ENCODE measurements around the gene CYFIP2. TPM values are rescaled to one million over a fixed set of nuclear protein-coding genes. Genes with fewer than 3 reads are reported as not detected.

The CYFIP2 gene
- total and polyA plus RNA-seq, 2 experiments from 2014 or later, result 24.8 to 30.2 TPM

DNA sequence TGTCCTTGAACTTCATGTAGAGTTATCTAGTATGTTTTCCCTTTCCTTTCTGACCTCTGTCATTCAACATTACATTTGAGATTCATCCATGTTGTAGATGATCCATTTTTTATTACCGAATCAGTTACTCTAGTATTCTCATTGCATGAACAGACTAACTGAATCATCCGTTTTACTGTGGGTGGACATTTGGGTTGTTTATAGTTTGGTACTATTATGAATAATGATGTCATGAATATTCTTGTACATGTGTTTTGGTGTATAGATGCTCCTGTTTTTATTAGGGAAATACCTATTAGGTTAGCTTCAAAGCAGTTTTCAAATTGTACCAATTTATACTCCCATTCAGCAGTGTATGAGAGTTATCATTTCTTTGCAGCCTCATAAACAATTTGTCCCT, 99.8 kb downstream of the CYFIP2 start:
- 92% methylated on average over 2 of the region's 2 CpGs for WGBS (ENCODE audit: low lambda C conversion rate, missing lambda C conversion rate)
- Histone ChIP-seq H3K27ac (no peak overlapping the region), H3K4me1 (ENCODE audit: insufficient read depth) (peaks cover 3% of the 10 kb centered on the region)

DNA sequence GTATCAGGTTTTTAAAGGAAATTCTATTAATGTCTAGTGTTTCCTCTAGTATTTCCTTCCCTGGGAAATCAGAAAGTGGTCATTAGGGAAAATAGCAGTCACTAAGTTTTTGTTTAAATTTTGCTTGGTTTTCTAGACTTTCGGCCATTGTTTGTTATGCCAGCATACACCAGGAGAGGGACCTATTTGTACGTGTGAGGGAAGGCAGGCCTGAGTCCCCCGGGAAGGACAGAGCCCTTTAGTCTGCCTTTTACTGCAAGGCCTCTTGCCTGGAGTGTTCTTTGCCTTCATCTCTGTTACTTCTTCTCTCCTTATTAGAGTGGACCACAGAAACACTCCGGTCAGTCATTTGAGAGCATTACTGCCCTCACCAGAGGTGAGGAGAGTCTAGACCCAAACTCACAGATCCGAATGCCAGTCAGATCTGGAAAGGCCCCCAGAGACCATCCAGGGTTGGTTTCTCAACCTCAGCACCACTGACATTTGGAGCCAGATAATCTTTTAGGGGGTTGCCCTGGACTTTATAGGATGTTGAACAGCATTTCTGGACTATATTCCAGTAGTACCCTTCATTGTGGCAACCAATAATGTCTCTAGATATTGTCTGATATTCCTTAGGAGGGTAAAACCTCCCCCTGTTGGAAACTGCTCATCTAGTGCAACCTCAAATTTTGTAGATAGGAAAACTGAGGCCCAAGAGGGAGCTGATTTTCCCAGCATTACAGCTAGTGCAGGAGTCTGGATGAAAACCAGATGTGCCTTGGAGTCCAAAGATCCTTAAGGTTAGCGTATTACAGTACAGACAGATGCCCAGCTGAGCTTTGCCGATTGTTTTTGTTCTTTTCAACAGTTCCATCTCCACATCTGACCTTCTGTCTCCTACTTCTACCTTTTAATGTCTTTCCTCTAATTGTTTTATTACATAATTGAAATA, 101.1 kb downstream of the CYFIP2 start:
- H3K9me3 ChIP-seq (ENCODE audit: low read depth), result no peaks in the 10 kb centered on the region
- no peak overlapping the region for H3K4me3 ChIP-seq
- H3K79me2 ChIP-seq, result no peaks in the 10 kb centered on the region
- TF ChIP-seq EZH2phosphoT487 (IDR thresholded peaks at IDR 0.05; ENCODE audit: low read depth, severe bottlenecking, unreplicated experiment) (no peak), EZH2 (IDR thresholded peaks at IDR 0.05; ENCODE audit: borderline replicate concordance) (no peak)
- TF ChIP-seq, protein P1, sequence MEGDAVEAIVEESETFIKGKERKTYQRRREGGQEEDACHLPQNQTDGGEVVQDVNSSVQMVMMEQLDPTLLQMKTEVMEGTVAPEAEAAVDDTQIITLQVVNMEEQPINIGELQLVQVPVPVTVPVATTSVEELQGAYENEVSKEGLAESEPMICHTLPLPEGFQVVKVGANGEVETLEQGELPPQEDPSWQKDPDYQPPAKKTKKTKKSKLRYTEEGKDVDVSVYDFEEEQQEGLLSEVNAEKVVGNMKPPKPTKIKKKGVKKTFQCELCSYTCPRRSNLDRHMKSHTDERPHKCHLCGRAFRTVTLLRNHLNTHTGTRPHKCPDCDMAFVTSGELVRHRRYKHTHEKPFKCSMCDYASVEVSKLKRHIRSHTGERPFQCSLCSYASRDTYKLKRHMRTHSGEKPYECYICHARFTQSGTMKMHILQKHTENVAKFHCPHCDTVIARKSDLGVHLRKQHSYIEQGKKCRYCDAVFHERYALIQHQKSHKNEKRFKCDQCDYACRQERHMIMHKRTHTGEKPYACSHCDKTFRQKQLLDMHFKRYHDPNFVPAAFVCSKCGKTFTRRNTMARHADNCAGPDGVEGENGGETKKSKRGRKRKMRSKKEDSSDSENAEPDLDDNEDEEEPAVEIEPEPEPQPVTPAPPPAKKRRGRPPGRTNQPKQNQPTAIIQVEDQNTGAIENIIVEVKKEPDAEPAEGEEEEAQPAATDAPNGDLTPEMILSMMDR (IDR thresholded peaks at IDR 0.05; ENCODE audit: poor library complexity), result peak; percentile 59
- no peaks in the 10 kb centered on the region for H4K20me1 ChIP-seq (ENCODE audit: insufficient read depth, poor library complexity, severe bottlenecking)
- no peaks in the 10 kb centered on the region for H3K36me3 ChIP-seq (replicated peaks; ENCODE audit: insufficient read depth, low read depth)
- H3K9me2 ChIP-seq (replicated peaks; ENCODE audit: insufficient read depth), result no peaks in the 10 kb centered on the region
- peaks cover 15% of the 10 kb centered on the region for H3K4me1 ChIP-seq (ENCODE audit: insufficient read depth)
- DNase-seq (ENCODE audit: low spot score), result peak; percentile 63
- no peak overlapping the region for H3K4me2 ChIP-seq
- H3K27me3 ChIP-seq, result no peaks in the 10 kb centered on the region
- peak overlapping the region; percentile 30 for H3K27ac ChIP-seq
- WGBS (ENCODE audit: low lambda C conversion rate, missing lambda C conversion rate), result 48% methylated on average over 7 of the region's 7 CpGs
- H2AFZ ChIP-seq, result peak overlapping the region; percentile 5

More for the DNA sequence above, 99.8 kb downstream of the CYFIP2 start:
- H3K27me3 ChIP-seq, result no peaks in the 10 kb centered on the region
- no peaks in the 10 kb centered on the region for H3K36me3 ChIP-seq (replicated peaks; ENCODE audit: insufficient read depth, low read depth)
- H3K4me3 ChIP-seq, result no peak overlapping the region
- no peaks in the 10 kb centered on the region for H3K79me2 ChIP-seq
- no peak for TF ChIP-seq EZH2 (IDR thresholded peaks at IDR 0.05; ENCODE audit: borderline replicate concordance)
- no peak for TF ChIP-seq EZH2phosphoT487 (IDR thresholded peaks at IDR 0.05; ENCODE audit: low read depth, severe bottlenecking, unreplicated experiment)
- TF ChIP-seq, protein P1 (IDR thresholded peaks at IDR 0.05; ENCODE audit: poor library complexity), result no peak
- H3K4me2 ChIP-seq, result no peak overlapping the region
- no peak overlapping the region for H2AFZ ChIP-seq
- no peaks in the 10 kb centered on the region for H3K9me3 ChIP-seq (ENCODE audit: low read depth)
- H3K9me2 ChIP-seq (replicated peaks; ENCODE audit: insufficient read depth), result no peaks in the 10 kb centered on the region
- DNase-seq (ENCODE audit: low spot score), result no peak
- H4K20me1 ChIP-seq (ENCODE audit: insufficient read depth, poor library complexity, severe bottlenecking), result no peaks in the 10 kb centered on the region

- Histone ChIP-seq H3K27me3 (no peaks in the 10 kb centered on the region), H3K4me2 (no peak overlapping the region), H3K9me2 (replicated peaks; ENCODE audit: insufficient read depth) (no peaks in the 10 kb centered on the region), H3K9me3 (ENCODE audit: low read depth) (no peaks in the 10 kb centered on the region), H3K27ac (no peak overlapping the region), H3K36me3 (replicated peaks; ENCODE audit: insufficient read depth, low read depth) (no peaks in the 10 kb centered on the region), H3K4me1 (ENCODE audit: insufficient read depth) (peaks cover 15% of the 10 kb centered on the region), H4K20me1 (ENCODE audit: insufficient read depth, poor library complexity, severe bottlenecking) (no peaks in the 10 kb centered on the region), H3K4me3 (no peak overlapping the region), H2AFZ (no peak overlapping the region), H3K79me2 (no peaks in the 10 kb centered on the region)
- no peak for TF ChIP-seq EZH2 (IDR thresholded peaks at IDR 0.05; ENCODE audit: borderline replicate concordance)
- TF ChIP-seq, protein P1 (IDR thresholded peaks at IDR 0.05; ENCODE audit: poor library complexity), result no peak
- no peak for TF ChIP-seq EZH2phosphoT487 (IDR thresholded peaks at IDR 0.05; ENCODE audit: low read depth, severe bottlenecking, unreplicated experiment)
- no peak for DNase-seq (ENCODE audit: low spot score)
- WGBS (ENCODE audit: low lambda C conversion rate, missing lambda C conversion rate), result 99% methylated on average over 2 of the region's 2 CpGs
Measured at GRCh38 chr5:157369507-157369906, 103.6 kb downstream of the CYFIP2 start.
